Uterus (tissue), 2 donors: ENCODE measurements around the gene IFITM1.

Experiments
- POLR2A ChIP-seq, 2 donors: fragments of 450-650 bp; IDR thresholded peaks; one replicate each; pipeline ENCODE4 v1.6.1; 2016; ENCODE audit warnings: antibody characterized with exemption in 2 of 2, mild to moderate bottlenecking in 1 of 2, moderate library complexity in 1 of 2
- TF ChIP-seq, protein P1 (sequence below), 4 experiments: fragments of 200-600 bp in 2 of 4; fragments of 450-650 bp in 2 of 4; sonication (generic) in 2 of 4; IDR thresholded peaks; one replicate each; pipeline ENCODE4 v1.5.1; 2016 to 2019; ENCODE audit warnings: antibody characterized with exemption in 4 of 4, mild to moderate bottlenecking in 2 of 4, moderate library complexity in 1 of 4

DNA sequence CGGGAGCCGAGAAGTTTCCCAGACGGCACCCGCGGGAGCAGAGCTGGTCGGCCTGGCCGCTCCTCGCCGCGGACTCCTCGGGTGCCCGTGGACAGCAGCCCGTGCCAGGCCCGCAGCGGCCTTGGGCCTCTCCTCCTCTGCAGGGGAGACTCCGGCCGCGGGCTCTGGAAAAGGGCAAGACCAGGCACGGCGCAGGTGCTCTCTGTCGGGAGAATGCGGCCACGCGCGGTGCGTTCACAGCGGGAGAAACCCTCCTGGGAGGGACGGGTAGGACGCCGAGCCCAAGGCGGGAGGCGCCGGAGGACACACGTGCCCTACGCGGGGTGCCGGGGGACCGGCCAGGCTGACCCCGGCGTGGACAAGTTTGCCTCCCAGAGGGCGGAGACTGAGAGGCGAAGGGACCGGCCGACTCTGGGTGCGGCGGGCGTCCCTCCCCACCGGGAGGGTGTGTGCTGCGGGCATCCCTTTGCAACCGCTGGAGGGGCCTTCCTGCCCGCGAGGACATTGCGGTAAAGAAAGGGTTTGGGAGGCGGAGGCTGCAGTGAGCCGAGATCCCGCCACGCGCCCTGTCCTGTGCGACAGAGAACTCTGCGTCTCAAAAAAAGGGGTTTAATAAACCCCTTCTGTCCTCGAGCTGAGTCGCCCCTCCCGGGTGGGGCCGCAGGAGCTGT, 2.3 kb downstream of the IFITM1 start:
- TF ChIP-seq, protein P1, sequence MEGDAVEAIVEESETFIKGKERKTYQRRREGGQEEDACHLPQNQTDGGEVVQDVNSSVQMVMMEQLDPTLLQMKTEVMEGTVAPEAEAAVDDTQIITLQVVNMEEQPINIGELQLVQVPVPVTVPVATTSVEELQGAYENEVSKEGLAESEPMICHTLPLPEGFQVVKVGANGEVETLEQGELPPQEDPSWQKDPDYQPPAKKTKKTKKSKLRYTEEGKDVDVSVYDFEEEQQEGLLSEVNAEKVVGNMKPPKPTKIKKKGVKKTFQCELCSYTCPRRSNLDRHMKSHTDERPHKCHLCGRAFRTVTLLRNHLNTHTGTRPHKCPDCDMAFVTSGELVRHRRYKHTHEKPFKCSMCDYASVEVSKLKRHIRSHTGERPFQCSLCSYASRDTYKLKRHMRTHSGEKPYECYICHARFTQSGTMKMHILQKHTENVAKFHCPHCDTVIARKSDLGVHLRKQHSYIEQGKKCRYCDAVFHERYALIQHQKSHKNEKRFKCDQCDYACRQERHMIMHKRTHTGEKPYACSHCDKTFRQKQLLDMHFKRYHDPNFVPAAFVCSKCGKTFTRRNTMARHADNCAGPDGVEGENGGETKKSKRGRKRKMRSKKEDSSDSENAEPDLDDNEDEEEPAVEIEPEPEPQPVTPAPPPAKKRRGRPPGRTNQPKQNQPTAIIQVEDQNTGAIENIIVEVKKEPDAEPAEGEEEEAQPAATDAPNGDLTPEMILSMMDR (IDR thresholded peaks at IDR 0.05) = no peak
- TF ChIP-seq POLR2A (IDR thresholded peaks at IDR 0.05) = no peak
